DOHH2 (cell line): Measurements from ENCODE around the gene ST3GAL5.

Source experiments
- CTCF ChIP-seq: fragments of 200-600 bp; sonication (generic); IDR thresholded peaks from one replicate; pipeline ENCODE4 v1.5.1; 2014; ENCODE audit warnings: antibody characterized with exemption, mild to moderate bottlenecking, low read depth, low read length; ENCODE audit not compliant: poor library complexity, severe bottlenecking
- EZH2phosphoT487 ChIP-seq: fragments of 200-600 bp; sonication (generic); IDR thresholded peaks from 2 replicates; pipeline ENCODE4 v1.6.1; 2017; ENCODE audit warnings: borderline replicate concordance, mild to moderate bottlenecking, antibody characterized with exemption, low read length, moderate library complexity, mixed read lengths

- TF ChIP-seq EZH2phosphoT487, result no peak
- TF ChIP-seq CTCF, result peak; percentile 24
Measured at GRCh38 chr2:85797921-85798320, 90.9 kb downstream of the ST3GAL5 start.
